Ovary (tissue), 9 donors: ENCODE results near the gene RFX5. TPM values are rescaled to one million over a fixed set of nuclear protein-coding genes. Genes with fewer than 3 reads are reported as not detected.
A peak's percentile ranks its signal among the peaks of the same experiment; 100 is the strongest.

Source experiments
- DNase-seq, 5 donors: peaks; one replicate each; pipeline ENCODE4 v3.0.0-alpha.2; 2019 to 2020
- H3K27ac ChIP-seq, 2 donors: fragments of 200-600 bp; one replicate each; pipeline versions ENCODE4 v1.5.1 to v1.8.0; 2019 to 2022
- H3K27me3 ChIP-seq: fragments of 200-600 bp; one replicate; pipeline ENCODE4 v1.8.0; 2022
- H3K36me3 ChIP-seq: fragments of 200-600 bp; sonication (generic); one replicate; pipeline ENCODE4 v1.5.1; 2019
- H3K4me1 ChIP-seq: one replicate; pipeline ENCODE4 v1.8.1; 2013; ENCODE audit warnings: mild to moderate bottlenecking, moderate library complexity; ENCODE audit not compliant: insufficient read depth
- H3K4me3 ChIP-seq: fragments of 200-600 bp; sonication (generic); one replicate; pipeline ENCODE4 v1.5.1; 2017
- H3K9me3 ChIP-seq, 2 donors: fragments of 200-600 bp in 1 of 2; sonication (generic) in 1 of 2; one replicate each; pipeline versions ENCODE4 v1.5.1 to v1.8.1; 2013 to 2019; ENCODE audit warnings: mild to moderate bottlenecking in 1 of 2, moderate library complexity in 1 of 2
- EP300 ChIP-seq: sonication (generic); formaldehyde crosslinking; IDR thresholded peaks from one replicate; pipeline ENCODE4 v1.6.1; 2017; ENCODE audit warnings: antibody characterized with exemption
- POLR2A ChIP-seq: fragments of 450-650 bp; IDR thresholded peaks from one replicate; pipeline ENCODE4 v1.6.1; 2017; ENCODE audit warnings: antibody characterized with exemption, mild to moderate bottlenecking, moderate library complexity
- WGBS, 3 donors: extraction: QIAGEN DNeasy Blood & Tissue Kit in 1 of 3; methylation state at CpG; one replicate each; pipeline versions ENCODE4 v1.1.5 to v1.1.7; 2013 to 2017; 5-methylcytosine and 5-hydroxymethylcytosine counted together
- intact Hi-C, 4 donors: fragments of 100-400 bp; cut with DNase I; formaldehyde crosslinking; loops; one replicate each; pipeline versions ENCODE4 v1.11.0 to v1.15.1; 2022 to 2023
- polyA plus RNA-seq, 2 donors: library from polyadenylated mRNA; stranded (reverse); fragments of 200-250 nt in 1 of 2; fragments of 350-450 nt in 1 of 2; fragmentation: Illumina TruSeq in 1 of 2; extraction: RNeasy Lipid Tissue Mini Kit (QIAGEN cat#74804) in 1 of 2; gene quantifications; one replicate each; pipeline ENCODE4 v1.2.3, GENCODE V29; 2013 to 2014
- total RNA-seq, 7 donors: library from RNA; depleted of rRNA in 2 of 7; stranded (reverse); fragments of >200 nt in 2 of 7; fragmentation: NEBNext Ultra II Directional in 3 of 7; extraction: Animal tissue kit (Norgen Biotek cat#: 25700) in 3 of 7; gene quantifications; one replicate each; pipeline versions ENCODE4 v1.1.0 to v1.2.4, GENCODE V29; 2016 to 2023
- TF ChIP-seq, protein P1 (sequence below), 3 donors: fragments of 450-650 bp in 2 of 3; fragments of 200-600 bp in 1 of 3; IDR thresholded peaks; one replicate each; pipeline versions ENCODE4 v1.5.1 to v1.8.0; 2016 to 2022; ENCODE audit warnings: antibody characterized with exemption in 3 of 3, mild to moderate bottlenecking in 1 of 3
- donor health status: DM: no; HTN: no; CAD: no; lungs with moderate emphysema.
- donor health status: DM: no; HTN: no; CAD: no.
- donor health status: Bipolar disorder and iron deficiency.
- donor health status: DM: yes; HTN: yes; CAD: no.
- donor health status: DM: no; HTN: no; CAD: no.
- donor health status: DM: yes; HTN: yes; CAD: no.

The RFX5 gene
- total and polyA plus RNA-seq, 9 donors = 11.8 to 38.7 (median 22.6) TPM

DNA sequence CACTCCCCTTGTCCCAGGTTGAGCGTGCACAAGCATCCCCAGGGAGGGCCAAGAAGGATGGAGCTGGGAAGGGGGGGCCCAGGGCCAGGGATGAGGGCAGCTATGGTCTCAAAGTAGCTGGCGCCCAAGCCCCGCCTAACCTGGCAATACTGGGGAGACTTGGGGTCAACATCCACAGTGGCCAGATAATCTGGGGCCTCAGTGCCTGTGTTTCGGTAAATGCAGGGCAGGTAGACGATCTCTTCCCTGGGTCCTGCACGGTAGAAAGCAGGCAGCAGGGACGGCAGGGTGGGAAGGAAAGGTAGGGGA is 22.2 kb upstream of the RFX5 start:
- Histone ChIP-seq H3K36me3 (no peaks in the 10 kb centered on the region), H3K4me3 (no peak overlapping the region), H3K27me3 (no peaks in the 10 kb centered on the region), H3K27ac (peak overlapping the region in 1 of 2 donors; percentile 77), H3K4me1 (peaks cover 38% of the 10 kb centered on the region), H3K9me3 (no peaks in the 10 kb centered on the region)
- TF ChIP-seq POLR2A = no peak
- TF ChIP-seq, protein P1, sequence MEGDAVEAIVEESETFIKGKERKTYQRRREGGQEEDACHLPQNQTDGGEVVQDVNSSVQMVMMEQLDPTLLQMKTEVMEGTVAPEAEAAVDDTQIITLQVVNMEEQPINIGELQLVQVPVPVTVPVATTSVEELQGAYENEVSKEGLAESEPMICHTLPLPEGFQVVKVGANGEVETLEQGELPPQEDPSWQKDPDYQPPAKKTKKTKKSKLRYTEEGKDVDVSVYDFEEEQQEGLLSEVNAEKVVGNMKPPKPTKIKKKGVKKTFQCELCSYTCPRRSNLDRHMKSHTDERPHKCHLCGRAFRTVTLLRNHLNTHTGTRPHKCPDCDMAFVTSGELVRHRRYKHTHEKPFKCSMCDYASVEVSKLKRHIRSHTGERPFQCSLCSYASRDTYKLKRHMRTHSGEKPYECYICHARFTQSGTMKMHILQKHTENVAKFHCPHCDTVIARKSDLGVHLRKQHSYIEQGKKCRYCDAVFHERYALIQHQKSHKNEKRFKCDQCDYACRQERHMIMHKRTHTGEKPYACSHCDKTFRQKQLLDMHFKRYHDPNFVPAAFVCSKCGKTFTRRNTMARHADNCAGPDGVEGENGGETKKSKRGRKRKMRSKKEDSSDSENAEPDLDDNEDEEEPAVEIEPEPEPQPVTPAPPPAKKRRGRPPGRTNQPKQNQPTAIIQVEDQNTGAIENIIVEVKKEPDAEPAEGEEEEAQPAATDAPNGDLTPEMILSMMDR (IDR thresholded peaks at IDR 0.05) = no peak
- TF ChIP-seq EP300 = no peak
- DNase-seq = peak in 2 of 5 donors; percentile 34 to 42
- intact Hi-C loops = no loop called here
- WGBS, 3 donors = 90 to 95% (median 93%) methylated on average over 7 of the region's 7 CpGs

DNA sequence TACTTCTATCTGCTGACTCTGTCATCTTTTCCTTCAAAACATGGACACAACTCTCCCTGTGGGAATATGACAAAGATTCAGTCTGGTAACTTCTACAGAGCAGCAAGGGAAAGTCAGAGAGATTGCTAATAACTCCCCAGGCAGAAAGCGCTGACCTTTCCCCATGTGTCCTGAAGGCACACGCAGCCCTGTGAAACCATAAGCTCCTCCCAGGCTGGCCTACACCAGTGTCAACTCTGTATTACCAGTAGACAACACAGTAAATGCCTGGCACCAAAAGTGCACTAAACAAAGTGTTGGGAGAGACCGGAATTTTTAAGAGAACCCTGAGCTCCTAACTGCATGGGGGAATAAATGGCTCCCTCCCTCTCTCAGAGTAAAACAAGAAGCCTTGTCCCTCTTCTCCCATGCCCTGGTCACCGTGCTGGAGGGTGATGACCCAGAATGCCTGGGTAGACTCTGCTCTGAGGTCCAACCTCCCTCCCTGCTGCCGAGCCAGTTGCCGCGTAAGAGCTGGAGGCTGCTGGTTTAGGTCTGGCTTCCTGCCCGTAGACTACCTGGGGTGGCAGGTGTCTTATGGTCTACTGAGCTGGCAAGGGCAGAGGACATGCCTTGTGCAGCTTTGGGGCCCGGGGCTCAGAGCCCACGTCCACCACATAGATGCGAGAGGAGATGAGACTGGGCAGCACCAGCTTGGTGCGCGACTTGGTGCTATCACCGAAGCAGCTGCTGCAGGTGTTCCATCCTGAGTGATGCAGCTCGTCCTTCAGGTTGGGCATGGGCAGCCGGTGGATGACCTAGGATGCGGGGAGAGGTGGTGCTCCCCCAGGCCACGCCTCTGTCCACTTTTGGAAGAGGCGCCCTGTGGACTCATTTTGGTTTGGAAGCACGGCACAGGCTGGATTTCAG is 21.6 kb upstream of the RFX5 start:
- intact Hi-C loops = no loop called here
- no peaks in the 10 kb centered on the region for H3K9me3 ChIP-seq
- WGBS, 3 donors = 77 to 83% (median 78%) methylated on average over 14 to 20 of the region's 20 CpGs
- TF ChIP-seq POLR2A = no peak
- TF ChIP-seq, protein P1 (IDR thresholded peaks at IDR 0.05) = no peak
- no peak for TF ChIP-seq EP300
- H3K27me3 ChIP-seq = no peaks in the 10 kb centered on the region
- H3K36me3 ChIP-seq = no peaks in the 10 kb centered on the region
- peaks cover 38% of the 10 kb centered on the region for H3K4me1 ChIP-seq
- H3K4me3 ChIP-seq = no peak overlapping the region
- peak overlapping the region; percentile 4 to 77 for H3K27ac ChIP-seq
- peak in 2 of 5 donors; percentile 30 to 42 for DNase-seq

- no peak overlapping the region for H3K4me3 ChIP-seq
- intact Hi-C loops = no loop called here
- peak; percentile 69 to 80 (median 73) for DNase-seq
- no peak for TF ChIP-seq EP300
- no peak for TF ChIP-seq POLR2A
- TF ChIP-seq, protein P1 (IDR thresholded peaks at IDR 0.05) = no peak
- no peaks in the 10 kb centered on the region for H3K9me3 ChIP-seq
- H3K27ac ChIP-seq = peak overlapping the region in 1 of 2 donors; percentile 77
- no peaks in the 10 kb centered on the region for H3K27me3 ChIP-seq
- peaks cover 34% of the 10 kb centered on the region for H3K4me1 ChIP-seq
- 10 to 22% (median 13%) methylated on average over 8 of the region's 8 CpGs for WGBS, 3 donors
- no peaks in the 10 kb centered on the region for H3K36me3 ChIP-seq
These were observed 20.8 kb upstream of the RFX5 start for GRCh38 chr1:151367658-151368392.

GRCh38 chr1:151364996-151365395 is 17.9 kb upstream of the RFX5 start:
- 92 to 95% (median 93%) methylated on average over 4 of the region's 4 CpGs for WGBS, 3 donors
- Histone ChIP-seq H3K27ac (no peak overlapping the region), H3K27me3 (no peaks in the 10 kb centered on the region), H3K9me3 (no peaks in the 10 kb centered on the region), H3K4me3 (no peak overlapping the region), H3K4me1 (peaks cover 21% of the 10 kb centered on the region), H3K36me3 (no peaks in the 10 kb centered on the region)
- TF ChIP-seq POLR2A (no peak), EP300 (no peak)
- TF ChIP-seq, protein P1 (IDR thresholded peaks at IDR 0.05) = no peak
- intact Hi-C loops = no loop called here
- DNase-seq = no peak
